Sigmoid colon (tissue), 4 donors: Measurements from ENCODE around the gene NUP43.

Experiments used
- CTCF ChIP-seq, 4 experiments: fragments of 450-650 bp in 3 of 4; fragments of 200-600 bp in 1 of 4; IDR thresholded peaks; one replicate each; pipeline ENCODE4 v1.5.1; 2016 to 2019; ENCODE audit warnings: antibody characterized with exemption in 4 of 4, mild to moderate bottlenecking in 3 of 4, moderate library complexity in 2 of 4
- POLR2A ChIP-seq, 2 donors: fragments of 450-650 bp; IDR thresholded peaks; one replicate each; pipeline ENCODE4 v1.6.1; 2016; ENCODE audit warnings: antibody characterized with exemption in 2 of 2, mild to moderate bottlenecking in 2 of 2, moderate library complexity in 2 of 2
- POLR2AphosphoS5 ChIP-seq, 4 donors: sonication (generic); formaldehyde crosslinking; IDR thresholded peaks; one replicate each; pipeline ENCODE4 v1.6.1; 2017; ENCODE audit warnings: antibody characterized with exemption in 4 of 4

GRCh38 chr6:149783551-149783950 lies 37.2 kb upstream of the NUP43 start:
- TF ChIP-seq POLR2AphosphoS5 (IDR thresholded peaks at IDR 0.05) (no peak), CTCF (IDR thresholded peaks at IDR 0.05) (no peak), POLR2A (IDR thresholded peaks at IDR 0.05) (no peak)
